ENCODE data around the gene SARDH. TPM values are rescaled to one million over a fixed set of nuclear protein-coding genes. Genes with fewer than 3 reads are reported as not detected.

The SARDH gene
- total and polyA plus RNA-seq, 2 donors (not counting 1 experiment from before 2014, with no cell fraction given), result 0.03 to 0.07 TPM

GRCh38 chr9:133774799-133775198 is 36.6 kb upstream of the SARDH start:
- no peaks in the 10 kb centered on the region for H3K4me1 ChIP-seq (ENCODE audit: control insufficient read depth in 2 of 2, insufficient read depth in 2 of 2, low read length in 2 of 2)
- 100% methylated on average over 16 of the region's 16 CpGs for WGBS (ENCODE audit: insufficient coverage)
- no peaks in the 10 kb centered on the region for H3K9me3 ChIP-seq (ENCODE audit: control extremely low read depth in 1 of 3, control insufficient read depth in 2 of 3, insufficient read depth in 1 of 3, low read length in 2 of 3)
- no peak overlapping the region for H3K4me3 Mint-ChIP-seq
- CTCF ChIA-PET, result interaction anchor here (0.8 to 2.6 kb wide), 3 partner anchors 33 to 219 kb away, joined by 3 to 8 read pairs (median 3); no protein-coding TSS in a partner anchor
- no peaks in the 10 kb centered on the region for H3K9me3 Mint-ChIP-seq (ENCODE audit: insufficient read depth)
- H3K27ac ChIP-seq (ENCODE audit: low read length in 2 of 2), result no peak overlapping the region
- POLR2A ChIA-PET, result no interaction called here
- no peak for TF ChIP-seq CTCF (IDR thresholded peaks at IDR 0.05)
- peaks cover 0 to 80% of the 10 kb centered on the region in 2 experiments for H3K36me3 ChIP-seq (replicated peaks in 1 of 2; ENCODE audit: control extremely low read depth in 1 of 2, control insufficient read depth in 1 of 2, extremely low read depth in 1 of 2, insufficient read depth in 2 of 2, low read length in 1 of 2)
- H4K20me1 ChIP-seq (ENCODE audit: control insufficient read depth, insufficient read depth, low read length, poor library complexity, severe bottlenecking), result peaks cover 46% of the 10 kb centered on the region
- no peaks in the 10 kb centered on the region for H3K4me1 Mint-ChIP-seq
- H3K9ac ChIP-seq (ENCODE audit: low read length), result no peak overlapping the region
- no peak overlapping the region for H3K4me2 ChIP-seq (replicated peaks; ENCODE audit: low read depth, low read length, poor library complexity, severe bottlenecking)
- H3K27me3 ChIP-seq (replicated peaks in 1 of 4; ENCODE audit: control extremely low read depth in 1 of 4, control insufficient read depth in 3 of 4, insufficient read depth in 4 of 4, low read length in 3 of 4), result no peaks in the 10 kb centered on the region
- no peaks in the 10 kb centered on the region for H3K27me3 Mint-ChIP-seq
- H2AFZ ChIP-seq (ENCODE audit: insufficient read depth, low read depth, low read length, poor library complexity, severe bottlenecking), result no peak overlapping the region
- intact Hi-C loops (cut with micrococcal nuclease), result no loop called here
- no peak overlapping the region for H3K4me3 ChIP-seq (ENCODE audit: control extremely low read depth in 1 of 5, extremely low read depth in 1 of 5, insufficient read depth in 1 of 5, low read depth in 2 of 5, low read length in 4 of 5)
- no peak for DNase-seq
- ATAC-seq (ENCODE audit: low read depth), result no peak
- peaks cover 11% of the 10 kb centered on the region for H3K79me2 ChIP-seq (ENCODE audit: control insufficient read depth, insufficient read depth, low read length)
- H3K27ac Mint-ChIP-seq, result no peak overlapping the region

DNA sequence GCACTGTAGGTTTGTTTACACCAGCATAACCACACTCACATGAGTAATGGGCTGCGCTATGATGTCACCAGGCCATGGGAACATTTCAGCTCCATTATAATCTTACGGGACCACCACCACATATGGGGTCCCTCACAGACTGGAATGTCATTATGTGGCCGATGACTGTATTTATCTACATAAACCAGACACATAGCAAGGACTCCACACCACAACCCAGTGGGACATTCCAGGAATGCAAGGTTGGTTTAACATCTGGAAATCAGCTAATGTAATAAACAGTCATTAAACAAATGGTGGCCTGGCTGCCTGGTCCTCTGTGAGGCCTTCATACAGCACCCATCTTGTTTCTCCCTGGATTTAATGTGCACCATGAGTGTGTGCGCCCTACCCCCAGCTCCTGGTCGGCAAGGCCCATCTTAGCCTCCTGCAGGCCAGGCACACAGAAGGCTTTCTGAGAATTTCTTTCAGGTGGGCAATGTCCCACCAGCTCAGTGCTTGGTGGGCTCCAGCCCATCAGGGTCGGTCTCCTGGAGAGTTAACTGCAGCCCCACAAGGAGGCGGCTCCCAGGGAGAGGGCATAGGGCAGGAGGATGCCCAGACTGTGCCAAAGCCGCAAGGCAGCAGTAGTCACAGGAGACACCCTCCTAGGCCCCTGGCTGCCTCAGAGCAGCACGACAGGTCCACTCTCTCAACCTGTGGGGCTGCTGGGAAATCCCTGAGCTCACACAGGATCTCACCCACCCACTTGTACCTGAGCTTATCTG is 35.9 kb upstream of the SARDH start:
- H3K9me3 ChIP-seq (ENCODE audit: control extremely low read depth in 1 of 3, control insufficient read depth in 2 of 3, insufficient read depth in 1 of 3, low read length in 2 of 3), result peaks cover 0 to 2% (median 0%) of the 10 kb centered on the region in 3 donors
- Mint-ChIP-seq H3K9me3 (ENCODE audit: insufficient read depth) (no peaks in the 10 kb centered on the region), H3K27ac (no peak overlapping the region), H3K4me1 (no peaks in the 10 kb centered on the region), H3K27me3 (no peaks in the 10 kb centered on the region), H3K4me3 (no peak overlapping the region)
- H2AFZ ChIP-seq (ENCODE audit: insufficient read depth, low read depth, low read length, poor library complexity, severe bottlenecking), result no peak overlapping the region
- H3K4me1 ChIP-seq (ENCODE audit: control insufficient read depth in 2 of 2, insufficient read depth in 2 of 2, low read length in 2 of 2), result no peaks in the 10 kb centered on the region
- peaks cover 48% of the 10 kb centered on the region for H4K20me1 ChIP-seq (ENCODE audit: control insufficient read depth, insufficient read depth, low read length, poor library complexity, severe bottlenecking)
- 90% methylated on average over 6 of the region's 9 CpGs for WGBS (ENCODE audit: insufficient coverage)
- POLR2A ChIA-PET, result no interaction called here
- H3K27me3 ChIP-seq (replicated peaks in 1 of 4; ENCODE audit: control extremely low read depth in 1 of 4, control insufficient read depth in 3 of 4, insufficient read depth in 4 of 4, low read length in 3 of 4), result no peaks in the 10 kb centered on the region
- H3K4me2 ChIP-seq (replicated peaks; ENCODE audit: low read depth, low read length, poor library complexity, severe bottlenecking), result no peak overlapping the region
- CTCF ChIA-PET, result interaction anchor here (1.0 to 1.7 kb wide), 2 partner anchors 8 to 220 kb away, joined by 3 to 11 read pairs; no protein-coding TSS in a partner anchor
- H3K27ac ChIP-seq (ENCODE audit: low read length in 2 of 2), result no peak overlapping the region
- peaks cover 6% of the 10 kb centered on the region for H3K79me2 ChIP-seq (ENCODE audit: control insufficient read depth, insufficient read depth, low read length)
- ATAC-seq (ENCODE audit: low read depth) (no peak), DNase-seq (no peak)
- no peak overlapping the region for H3K9ac ChIP-seq (ENCODE audit: low read length)
- intact Hi-C loops (cut with micrococcal nuclease), result no loop called here
- H3K36me3 ChIP-seq (replicated peaks in 1 of 2; ENCODE audit: control extremely low read depth in 1 of 2, control insufficient read depth in 1 of 2, extremely low read depth in 1 of 2, insufficient read depth in 2 of 2, low read length in 1 of 2), result peaks cover 0 to 80% of the 10 kb centered on the region in 2 experiments
- no peak for TF ChIP-seq CTCF (IDR thresholded peaks at IDR 0.05)
- no peak for TF ChIP-seq EZH2 (IDR thresholded peaks at IDR 0.05; ENCODE audit: borderline replicate concordance, insufficient read depth, low read depth, low read length, poor library complexity, severe bottlenecking)
- H3K4me3 ChIP-seq (ENCODE audit: control extremely low read depth in 1 of 5, extremely low read depth in 1 of 5, insufficient read depth in 1 of 5, low read depth in 2 of 5, low read length in 4 of 5), result no peak overlapping the region
